Stimulated activated CD8-positive, alpha-beta memory T cell treated with anti-CD3 and anti-CD28 coated beads, Interleukin-4, amount 100 ng/mL, for 24 hours (primary cell): ENCODE results near the gene CLIC3.
"Not testable (repeated sequence)": the region's sequence is repeated elsewhere in the genome, so short reads cannot be mapped to it uniquely, and the experiment has no call there.

Source experiments
- DNase-seq: peaks from one replicate; pipeline ENCODE4 v3.0.0-alpha.2; 2020; ENCODE audit warnings: low read depth

Gene CLIC3

DNA sequence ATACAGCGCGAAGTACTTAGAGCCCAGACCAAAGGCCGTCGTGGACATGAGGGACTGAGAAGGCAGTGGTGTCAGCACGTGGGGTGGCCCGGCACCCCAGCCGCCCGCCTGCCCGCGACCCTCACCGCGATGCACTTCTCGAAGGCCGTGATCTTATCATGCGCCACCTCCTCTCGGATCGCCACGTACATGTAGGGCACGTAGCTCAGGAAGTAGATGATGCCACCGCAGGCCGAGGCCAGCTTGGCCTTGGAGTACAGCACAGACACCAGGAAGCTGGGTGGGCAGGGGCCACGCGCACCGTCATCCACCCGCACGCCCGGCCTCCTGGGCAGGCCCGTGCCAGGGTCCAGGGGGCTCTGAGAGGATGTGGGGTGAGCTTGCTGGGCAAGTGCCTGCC lies 20.7 kb upstream of the CLIC3 start:
- DNase-seq = no peak

DNA sequence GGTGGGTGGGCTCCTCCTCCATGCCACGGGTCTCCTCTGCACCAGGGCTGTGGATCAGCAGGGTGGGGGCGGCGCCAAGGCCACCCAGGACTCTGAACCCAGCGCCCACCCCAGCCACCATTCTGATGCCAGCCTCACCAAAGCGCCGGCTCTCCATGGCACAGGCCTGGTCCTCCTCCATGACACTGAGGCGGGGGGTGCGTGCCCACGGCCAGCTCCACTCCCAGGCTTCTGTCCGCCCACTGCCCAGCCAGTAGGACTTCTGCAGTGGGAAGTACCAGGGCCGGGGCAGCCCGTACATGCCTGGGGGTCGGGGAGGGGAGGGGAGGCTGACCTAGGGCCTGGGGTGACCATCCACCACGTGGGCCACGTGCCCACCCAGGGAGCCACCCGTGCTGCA lies 20.1 kb upstream of the CLIC3 start:
- DNase-seq = no peak

DNA sequence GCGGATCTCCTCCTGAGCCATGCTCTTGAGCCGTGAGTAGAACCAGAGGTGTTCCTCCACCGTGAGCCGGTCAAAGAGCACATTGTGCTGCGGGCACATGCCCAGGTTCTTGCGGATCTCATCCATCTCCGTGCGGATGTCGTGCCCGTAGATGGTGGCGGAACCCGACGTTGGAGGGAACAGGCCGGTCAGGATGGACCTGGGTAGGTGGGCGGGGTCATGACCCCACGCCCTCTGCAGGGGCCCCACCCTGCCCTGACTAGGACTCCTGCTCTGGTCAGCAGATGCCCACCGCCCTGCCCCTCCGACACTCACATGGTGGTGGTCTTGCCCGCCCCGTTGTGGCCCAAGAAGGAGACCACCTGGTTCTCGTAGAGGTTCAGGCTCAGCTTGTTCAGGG lies 19.6 kb upstream of the CLIC3 start:
- no peak for DNase-seq

DNA sequence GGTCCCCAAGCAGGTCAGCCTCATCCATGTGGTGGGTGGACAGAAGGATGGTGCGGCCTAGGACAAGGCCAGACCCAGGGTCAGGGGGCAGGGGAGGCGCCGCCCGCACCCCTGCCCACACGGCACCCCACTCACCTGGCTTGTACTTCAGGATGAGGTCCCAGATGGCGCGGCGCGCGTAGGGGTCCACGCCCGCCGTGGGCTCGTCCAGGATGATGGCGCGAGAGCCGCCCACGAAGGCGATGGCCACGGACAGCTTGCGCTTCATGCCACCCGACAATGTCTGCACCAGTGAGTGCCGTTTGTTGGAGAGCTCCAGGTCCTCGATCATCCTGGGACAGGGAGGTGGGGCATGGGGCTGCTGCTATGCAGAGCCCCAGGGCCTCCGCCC lies 19.2 kb upstream of the CLIC3 start:
- no peak for DNase-seq

DNA sequence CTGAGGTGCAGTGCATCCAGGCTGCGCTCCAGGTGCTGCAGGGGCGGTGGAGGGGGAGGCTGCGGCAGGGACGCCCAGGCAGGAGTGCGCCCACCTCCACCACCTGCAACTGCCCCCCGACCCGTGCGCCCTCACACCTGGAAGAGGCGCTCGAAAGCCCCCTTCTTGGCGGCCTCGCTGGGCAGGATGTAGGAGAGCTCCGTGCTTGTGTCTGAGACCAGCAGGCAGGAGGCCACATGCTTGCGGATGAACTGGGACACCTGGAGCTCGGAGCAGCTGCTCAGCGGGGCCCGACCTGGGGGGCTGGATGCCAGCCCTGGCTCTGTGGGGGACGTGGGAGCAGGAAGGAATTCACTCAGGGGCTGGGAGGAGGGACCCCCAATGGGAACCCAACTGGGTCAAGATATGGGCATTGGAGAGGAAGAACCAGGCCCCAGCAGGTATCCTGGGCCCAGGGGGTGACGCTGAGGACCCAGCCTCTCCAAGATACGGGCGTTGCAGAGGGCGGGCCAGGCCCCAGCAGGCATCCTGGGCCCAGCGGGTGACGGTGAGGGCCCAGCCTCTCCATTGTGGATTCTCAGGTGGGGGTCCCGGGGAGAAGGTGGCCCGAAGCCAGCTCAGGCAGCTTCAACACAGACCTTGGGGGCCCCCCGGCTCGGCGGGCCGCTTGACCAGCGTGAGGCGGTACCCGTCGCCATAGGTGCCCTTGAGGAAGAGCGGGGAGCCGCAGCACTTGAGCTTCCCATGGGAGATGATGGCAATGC lies 18.6 kb upstream of the CLIC3 start:
- no peak for DNase-seq

DNA sequence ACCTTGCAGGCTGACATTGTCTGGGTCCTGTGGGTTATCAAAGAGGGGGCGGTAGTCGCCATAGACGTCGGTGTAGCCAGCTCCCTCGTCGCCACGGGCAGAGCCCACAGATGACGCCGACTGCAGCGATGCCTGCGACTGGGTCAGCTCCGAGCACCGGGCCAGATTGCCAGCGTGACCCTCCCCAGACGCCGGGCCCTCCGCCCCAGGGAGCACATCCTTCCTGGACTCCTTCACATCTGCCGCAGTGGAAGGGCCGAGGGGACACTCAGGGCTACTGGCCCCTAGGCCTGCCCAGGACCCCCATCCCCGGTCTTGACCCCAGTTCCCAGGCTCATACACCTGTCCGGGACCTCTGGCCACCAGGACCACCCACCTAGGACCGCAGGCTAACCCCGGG lies 17.8 kb upstream of the CLIC3 start:
- no peak for DNase-seq

DNA sequence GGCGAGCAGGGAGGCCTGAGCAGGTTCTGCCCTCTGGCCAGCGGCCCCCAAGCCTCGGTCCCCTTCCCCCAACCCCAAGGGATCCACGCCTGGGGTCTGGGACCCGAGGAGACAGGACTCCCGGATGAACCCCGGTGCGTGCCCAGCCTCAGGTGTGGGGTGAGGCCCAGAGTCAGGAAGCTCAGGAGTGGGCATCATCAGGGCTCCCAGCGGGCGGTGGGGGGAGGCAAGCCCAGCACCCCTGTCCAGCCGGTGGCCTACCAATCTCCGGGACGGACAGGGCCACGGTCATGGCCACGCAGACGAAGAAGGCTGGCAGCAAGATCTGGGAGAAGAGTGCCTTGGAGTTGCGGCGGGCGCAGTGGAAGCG lies 17.2 kb upstream of the CLIC3 start:
- no peak for DNase-seq

DNA sequence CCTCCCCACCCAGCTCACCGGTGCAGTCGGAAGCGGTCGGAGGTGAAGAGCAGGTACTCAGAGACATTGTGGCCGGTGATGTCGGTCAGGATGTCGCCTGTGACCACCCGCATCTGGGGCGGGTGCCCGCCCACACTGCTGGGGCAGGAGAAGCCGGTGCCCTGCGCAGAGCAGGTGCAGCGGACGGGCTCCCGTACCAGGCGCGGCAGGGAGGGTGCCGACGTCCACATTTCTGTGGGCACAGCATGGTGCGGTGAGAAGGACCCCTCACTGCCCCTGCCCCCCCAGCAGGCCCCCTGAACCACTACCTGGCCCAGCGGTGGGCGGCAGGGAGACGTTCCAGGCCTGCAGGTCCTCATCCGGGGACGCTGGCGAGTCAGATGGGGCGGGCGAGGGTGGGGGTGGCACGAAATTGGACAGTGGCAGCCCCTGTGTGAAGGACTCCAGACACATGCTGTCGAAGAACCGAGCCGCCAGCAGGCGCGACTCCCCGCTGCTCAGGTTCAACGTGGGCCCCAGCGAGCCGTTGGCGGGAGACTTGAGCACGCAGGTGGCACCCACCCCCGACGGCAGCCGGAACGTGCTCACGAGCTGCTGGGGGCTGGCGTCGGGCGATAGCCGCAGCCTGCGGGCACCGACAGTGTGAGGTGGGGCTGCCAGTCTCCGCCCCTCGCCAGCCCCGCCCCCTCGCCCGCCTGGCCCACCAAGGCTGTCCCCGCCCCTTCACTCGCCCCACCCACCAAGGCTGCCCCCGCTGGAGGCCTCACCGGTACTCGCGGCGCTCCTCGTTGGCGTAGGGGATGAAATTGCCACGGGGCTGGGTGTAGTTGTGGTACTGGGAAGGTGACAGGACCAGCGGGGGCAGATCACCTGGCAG lies 16.6 kb upstream of the CLIC3 start:
- no peak for DNase-seq

DNA sequence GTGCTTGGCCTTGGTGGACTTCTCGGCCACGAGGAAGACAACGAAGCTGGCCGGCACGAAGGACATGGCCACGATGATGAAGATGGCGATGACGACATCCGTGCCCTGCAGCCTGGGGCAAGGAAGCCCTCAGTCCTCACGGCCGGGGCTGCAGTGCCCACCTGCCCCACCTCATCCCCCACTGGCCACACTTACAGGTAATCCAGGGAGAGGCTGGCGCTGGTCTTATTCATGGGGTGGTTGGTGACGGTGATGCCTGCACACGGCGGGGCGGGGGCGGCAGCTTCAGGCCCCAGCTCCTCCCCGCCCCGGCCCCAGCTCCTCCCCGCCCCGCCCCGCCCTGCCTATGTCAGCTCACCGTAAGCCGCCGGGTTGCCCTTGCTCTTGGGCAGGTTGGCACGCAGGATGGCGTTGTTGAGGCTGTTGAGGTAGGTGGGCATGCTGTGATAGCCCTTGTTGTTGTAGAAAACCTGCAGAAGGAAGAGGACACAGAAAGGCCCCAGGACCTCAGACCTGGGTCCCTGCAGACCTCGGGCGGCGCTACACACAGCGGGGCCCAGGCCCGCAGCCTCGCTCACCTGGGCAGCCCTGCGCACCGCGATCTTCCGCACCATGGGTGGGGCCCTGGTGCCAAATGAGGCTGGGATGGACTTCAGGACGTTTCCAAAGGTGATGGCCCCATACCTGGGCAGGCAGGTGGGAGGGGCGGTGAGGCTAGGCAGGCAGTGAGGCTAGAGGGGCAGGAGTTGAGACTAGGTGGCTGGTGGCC lies 15.7 kb upstream of the CLIC3 start:
- no peak for DNase-seq

DNA sequence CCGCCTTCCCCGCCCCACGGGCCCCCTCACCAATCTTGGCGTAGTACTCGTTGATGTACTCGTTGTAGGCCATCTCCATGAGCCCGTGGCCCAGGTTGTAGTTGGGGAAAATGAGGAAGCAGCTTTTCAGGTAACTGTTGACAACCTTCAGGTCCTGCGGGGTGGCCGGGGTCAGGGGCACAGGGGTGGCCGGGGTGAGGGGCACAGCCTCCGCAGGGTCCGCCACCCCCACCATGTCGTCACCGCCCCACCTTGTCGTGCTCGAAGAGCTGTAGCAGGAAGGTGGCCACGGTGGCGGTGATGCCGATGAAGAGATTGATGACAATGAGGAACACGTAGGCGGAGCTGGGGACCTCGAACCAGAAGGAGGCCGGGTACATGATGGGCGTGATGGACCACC lies 14.8 kb upstream of the CLIC3 start:
- DNase-seq = no peak

DNA sequence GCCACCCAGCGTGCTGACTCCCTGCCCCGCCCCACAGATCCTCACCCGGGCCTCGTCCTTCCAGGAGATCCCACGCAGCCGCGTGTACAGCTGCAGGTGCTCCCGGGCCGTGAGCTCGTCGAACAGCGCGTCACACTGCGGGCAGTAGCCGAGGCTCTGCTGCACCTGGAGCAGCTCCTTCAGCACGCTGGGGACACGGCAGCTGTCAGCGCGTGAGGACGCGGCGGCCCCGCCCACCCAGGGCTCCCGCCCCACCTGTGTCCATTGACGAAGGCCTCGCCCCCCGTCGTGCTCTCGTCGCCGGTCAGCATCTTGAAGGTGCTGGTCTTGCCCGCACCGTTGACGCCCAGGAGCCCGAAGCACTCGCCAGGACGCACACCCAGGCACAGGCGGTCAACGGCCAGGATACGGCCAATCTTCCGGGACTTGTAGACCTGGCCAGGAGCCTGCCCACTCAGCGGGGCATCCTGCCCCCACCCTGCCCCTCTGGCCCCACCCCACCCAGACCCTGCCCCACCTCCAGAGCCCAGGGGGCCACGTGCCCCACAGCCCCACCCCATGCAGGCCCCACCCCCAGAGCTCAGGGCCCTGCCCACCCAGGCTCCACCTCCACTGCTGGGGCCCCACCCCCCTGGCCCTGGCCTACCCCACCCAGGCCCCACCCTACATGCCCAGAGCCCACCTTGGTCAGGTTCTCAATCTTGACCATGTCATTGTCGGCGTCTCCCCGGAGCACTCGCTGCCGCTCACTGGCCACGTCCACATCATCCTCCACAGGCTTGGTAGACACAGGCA lies 13.8 kb upstream of the CLIC3 start:
- DNase-seq = no peak

DNA sequence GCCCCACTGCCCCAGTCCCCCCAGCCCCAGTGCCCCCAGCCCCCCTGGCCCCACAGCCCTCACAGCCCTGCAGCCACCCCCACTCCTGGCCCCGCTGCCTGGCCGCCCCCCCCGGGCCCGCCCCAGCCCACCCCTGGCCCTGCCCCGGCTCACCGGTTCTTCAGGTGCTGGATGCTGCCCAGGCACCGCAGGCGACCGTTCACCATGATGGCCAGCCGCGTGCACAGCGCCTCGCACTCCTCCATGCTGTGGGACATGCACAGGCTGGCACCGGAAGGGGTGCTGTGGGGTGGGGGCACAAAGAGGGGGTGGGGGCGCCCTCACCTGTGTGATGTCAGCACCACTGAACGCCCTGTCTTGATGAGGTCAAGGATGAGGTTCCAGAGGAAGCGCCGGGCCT lies 12.8 kb upstream of the CLIC3 start:
- no peak for DNase-seq

DNA sequence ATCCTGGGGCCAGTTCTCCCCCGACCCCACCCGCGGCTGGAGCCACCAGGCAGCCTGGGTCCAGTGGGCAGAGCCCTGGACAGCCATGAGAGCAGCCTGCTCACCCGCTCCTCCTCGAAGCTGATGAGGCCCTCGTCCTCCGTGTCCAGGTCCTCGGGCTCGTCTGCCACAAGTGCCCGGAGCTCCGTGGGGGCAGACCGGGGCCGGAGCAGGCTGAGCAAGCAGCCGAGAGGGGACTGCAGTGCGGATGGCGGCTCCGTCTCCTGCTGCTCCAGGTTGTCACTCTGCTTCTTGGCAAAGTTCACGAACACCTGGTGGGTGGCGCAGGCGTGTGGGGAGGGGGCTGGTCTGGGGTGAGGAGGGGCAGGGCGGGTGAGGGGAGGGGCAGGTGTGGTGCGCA lies 11.9 kb upstream of the CLIC3 start:
- no peak for DNase-seq

DNA sequence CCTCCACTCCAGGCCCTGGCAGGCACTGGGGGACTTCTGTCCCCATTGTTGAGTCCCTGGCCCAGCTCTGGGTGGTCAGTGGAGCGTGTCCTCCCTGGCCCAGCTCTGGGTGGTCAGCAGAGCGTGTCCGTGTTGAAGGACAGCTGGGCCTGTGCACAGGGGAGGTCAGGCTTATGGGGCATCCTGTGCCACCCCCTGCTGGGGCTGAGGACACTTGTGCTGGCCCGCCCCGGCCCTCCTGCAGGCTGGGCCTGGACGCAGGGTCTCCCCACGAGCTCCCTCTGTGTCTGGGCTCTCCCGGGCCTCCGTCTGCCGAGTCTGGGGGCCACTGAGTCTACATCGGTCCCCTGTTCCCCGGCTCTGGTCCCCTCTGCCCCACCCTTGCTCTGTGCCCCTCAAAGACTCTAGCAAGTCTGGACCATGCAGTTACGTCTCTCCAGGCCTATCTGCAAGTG lies 11.5 kb upstream of the CLIC3 start:
- DNase-seq = no peak

DNA sequence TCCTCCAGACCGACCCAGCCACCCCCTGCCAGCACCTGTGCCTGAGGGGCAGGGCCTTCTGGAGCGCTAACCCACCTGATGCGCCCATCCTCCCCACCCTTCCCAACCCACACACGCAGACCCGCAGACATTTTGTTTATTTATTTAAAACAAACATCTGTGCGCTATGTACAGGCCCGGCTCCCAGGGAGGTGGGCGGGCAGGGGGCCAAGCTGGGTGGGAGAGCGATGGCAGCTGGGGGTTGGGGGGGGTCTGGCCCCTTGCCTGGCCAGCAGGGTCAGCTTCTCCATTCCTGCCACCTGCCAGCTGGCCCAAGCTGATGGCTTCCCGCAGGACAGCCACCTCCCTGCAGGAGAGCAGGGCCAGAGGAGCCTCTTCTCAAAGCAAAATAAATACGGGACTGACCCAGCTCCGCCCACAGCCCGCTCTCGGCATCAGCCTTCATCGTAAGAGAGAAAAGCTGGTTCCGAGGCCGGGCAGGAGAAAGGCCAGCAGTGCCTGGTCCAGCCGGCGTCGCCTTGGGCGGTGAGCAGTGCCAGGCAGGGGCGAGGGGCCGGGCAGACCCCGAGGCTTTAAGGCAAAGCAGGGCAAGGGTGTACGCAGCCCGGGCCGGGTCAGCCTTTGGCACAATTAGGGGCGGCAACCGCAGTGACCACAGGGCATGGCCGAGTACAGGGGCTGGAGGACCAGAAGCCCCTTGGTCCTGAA lies 10.9 kb upstream of the CLIC3 start:
- no peak for DNase-seq

DNA sequence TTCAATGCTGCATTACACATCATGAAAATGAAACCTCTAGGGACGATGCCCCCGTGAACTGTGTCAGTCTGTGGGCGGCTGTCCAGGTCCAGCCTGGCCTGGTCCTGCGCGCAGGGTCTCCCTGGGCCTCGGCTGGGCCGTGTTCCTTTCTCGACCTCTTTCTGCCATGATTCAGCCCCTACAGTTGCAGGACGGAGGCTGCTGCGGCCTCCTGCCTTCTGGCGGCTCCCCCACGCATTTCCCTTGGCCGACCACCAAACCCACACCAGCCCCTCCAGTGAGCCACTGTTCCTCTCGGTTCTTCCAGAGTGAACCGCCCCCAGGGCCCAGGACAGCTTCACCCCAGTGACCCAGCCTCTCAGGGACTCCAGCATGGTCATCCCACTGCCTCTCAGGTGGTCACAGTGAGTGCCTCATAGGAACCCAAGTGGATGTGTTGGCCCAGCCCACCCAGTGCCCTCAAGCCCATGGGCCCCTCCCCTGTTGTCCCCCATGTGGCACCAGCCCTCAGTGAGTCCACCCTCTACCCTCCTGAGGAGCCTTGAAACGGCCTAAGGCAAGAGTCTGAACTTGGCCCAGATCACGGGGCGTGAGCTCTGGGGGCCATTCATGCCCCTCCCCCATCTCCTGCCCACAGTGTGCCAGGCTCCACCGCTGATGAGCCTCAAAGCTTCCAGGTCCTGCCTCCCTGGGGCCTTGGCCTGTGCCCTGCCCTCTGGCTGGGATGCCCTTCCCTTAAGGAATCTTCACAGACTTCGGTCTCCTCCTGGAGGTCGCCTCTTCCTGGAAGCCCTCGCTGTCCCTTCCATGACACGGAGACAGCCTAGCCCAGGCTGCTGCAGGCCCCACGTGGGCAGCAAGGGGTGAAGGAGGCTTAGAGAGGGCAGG lies 10.0 kb upstream of the CLIC3 start:
- no peak for DNase-seq

DNA sequence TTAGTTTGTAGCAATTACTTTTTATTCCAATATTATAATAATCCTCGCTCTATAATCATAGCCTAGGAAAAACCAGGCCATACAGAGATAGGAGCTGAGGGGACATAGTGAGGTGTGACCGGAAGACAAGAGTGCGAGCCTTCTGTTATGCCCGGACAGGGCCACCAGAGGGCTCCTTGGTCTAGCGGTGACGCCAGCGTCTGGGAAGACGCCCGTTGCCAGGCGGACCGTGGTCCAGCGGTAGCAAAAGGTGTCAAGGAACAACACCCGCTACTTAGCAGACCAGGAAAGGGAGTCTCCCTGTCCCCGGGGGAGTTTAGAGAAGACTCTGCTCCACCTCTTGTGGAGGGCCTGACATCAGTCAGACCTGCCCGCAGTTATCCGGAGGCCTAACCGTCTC lies 7.9 kb upstream of the CLIC3 start:
- DNase-seq = not testable (repeated sequence)

DNA sequence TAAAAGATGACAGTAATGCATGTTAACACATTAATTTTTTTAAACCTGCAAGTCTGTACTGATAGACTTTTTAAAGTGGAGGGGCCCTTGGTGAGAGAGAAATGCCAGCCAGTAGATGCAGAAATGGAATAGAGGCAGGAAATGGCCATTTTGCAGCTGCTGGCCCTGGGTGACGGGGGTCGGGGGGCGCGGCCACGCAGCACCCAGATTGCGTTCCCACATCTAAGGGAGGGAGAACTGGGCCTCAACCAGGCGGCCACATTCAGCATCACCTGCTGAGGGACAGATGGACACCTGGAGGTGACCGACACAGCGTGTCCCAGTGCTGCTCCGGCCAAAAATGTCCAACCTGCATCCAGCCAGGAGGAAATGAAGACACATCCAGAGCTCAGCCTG lies 6.3 kb upstream of the CLIC3 start:
- no peak for DNase-seq

DNA sequence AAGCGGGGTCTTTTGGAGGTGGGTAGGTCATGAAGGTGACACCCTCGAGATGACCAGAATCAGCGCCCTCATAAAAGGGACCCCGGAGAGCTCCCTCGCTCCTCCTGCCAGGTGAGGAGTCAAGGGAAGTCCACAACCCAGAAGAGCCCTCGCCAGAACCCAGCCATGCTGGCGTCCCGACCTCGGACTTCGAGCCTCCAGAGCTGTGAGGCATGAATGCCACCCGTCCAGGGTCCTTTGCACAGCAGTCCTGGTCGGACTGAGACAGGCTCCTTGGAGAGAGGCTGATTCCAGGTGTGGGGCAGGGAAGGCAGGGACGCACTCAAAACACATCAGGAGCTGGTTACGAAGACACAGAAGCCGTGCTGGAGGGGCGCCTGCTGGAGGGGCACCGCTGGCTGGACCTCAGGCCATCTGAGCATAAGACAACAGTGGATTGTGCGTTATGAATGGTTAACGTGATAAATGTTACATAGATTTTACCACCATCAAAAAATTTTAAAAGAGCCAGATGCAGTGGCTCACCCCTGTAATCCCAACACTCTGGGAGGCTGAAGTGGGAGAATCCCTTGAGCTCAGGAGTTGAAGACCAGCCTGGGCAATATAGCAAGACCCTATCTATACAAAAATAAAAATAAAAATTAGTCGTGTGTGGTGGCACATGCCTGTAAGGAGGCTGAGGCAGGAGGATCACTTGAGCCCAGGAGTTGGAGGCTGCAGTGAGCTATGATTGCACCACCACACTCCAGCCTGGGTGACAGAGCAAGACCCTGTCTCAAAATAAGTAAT lies 5.7 kb upstream of the CLIC3 start:
- DNase-seq = no peak
